MM.1S (cell line): Measurements from ENCODE around the gene REEP1.

Experiments used
- DNase-seq: peaks from one replicate; pipeline ENCODE4 v3.0.0-alpha.2; 2015
- H2AFZ ChIP-seq: fragments of 300-600 bp; sonication (generic); 2 replicates; pipeline ENCODE4 v1.6.0; 2016; ENCODE audit warnings: antibody characterized with exemption, low read length
- H3F3A ChIP-seq: fragments of 300-600 bp; sonication (generic); 2 replicates; pipeline ENCODE4 v1.6.1; 2016; ENCODE audit warnings: mild to moderate bottlenecking, antibody characterized with exemption, low read length, moderate library complexity, mixed read lengths; ENCODE audit not compliant: insufficient read depth
- H3K27ac ChIP-seq: fragments of 300-600 bp; sonication (generic); 2 replicates; pipeline ENCODE4 v1.5.1; 2016; ENCODE audit warnings: mild to moderate bottlenecking, low read length
- H3K27me3 ChIP-seq: fragments of 300-600 bp; sonication (generic); replicated peaks from 2 replicates; pipeline ENCODE4 v1.6.0; 2016; ENCODE audit warnings: low read length; ENCODE audit not compliant: insufficient read depth
- H3K36me3 ChIP-seq: fragments of 300-600 bp; sonication (generic); replicated peaks from 2 replicates; pipeline ENCODE4 v1.6.1; 2016; ENCODE audit warnings: mild to moderate bottlenecking, low read length, mixed read lengths; ENCODE audit not compliant: insufficient read depth
- H3K4me1 ChIP-seq: fragments of 300-600 bp; sonication (generic); 2 replicates; pipeline ENCODE4 v1.6.1; 2016; ENCODE audit warnings: low read length, mixed read lengths
- H3K4me2 ChIP-seq: fragments of 300-600 bp; sonication (generic); 2 replicates; pipeline ENCODE4 v1.6.0; 2016; ENCODE audit warnings: low read depth, low read length
- H3K4me3 ChIP-seq: fragments of 300-600 bp; sonication (generic); 2 replicates; pipeline ENCODE4 v1.5.1; 2016; ENCODE audit warnings: low read length, mixed read lengths
- H3K79me2 ChIP-seq: fragments of 300-600 bp; sonication (generic); 2 replicates; pipeline ENCODE4 v1.6.1; 2016; ENCODE audit warnings: mixed run types, low read length, mixed read lengths
- H3K9ac ChIP-seq: fragments of 300-600 bp; sonication (generic); 2 replicates; pipeline ENCODE4 v1.6.1; 2016; ENCODE audit warnings: low read length, mixed read lengths
- H3K9me2 ChIP-seq: fragments of 300-600 bp; sonication (generic); replicated peaks from 2 replicates; pipeline ENCODE4 v1.6.1; 2016; ENCODE audit warnings: mild to moderate bottlenecking, low read length, mixed read lengths; ENCODE audit not compliant: insufficient read depth
- H3K9me3 ChIP-seq: fragments of 300-600 bp; sonication (generic); replicated peaks from 2 replicates; pipeline ENCODE4 v1.6.1; 2016; ENCODE audit warnings: mild to moderate bottlenecking, low read length, mixed read lengths; ENCODE audit not compliant: insufficient read depth
- H4K20me1 ChIP-seq: fragments of 300-600 bp; sonication (generic); 2 replicates; pipeline ENCODE4 v1.6.1; 2016; ENCODE audit warnings: mild to moderate bottlenecking, low read length, moderate library complexity, mixed read lengths; ENCODE audit not compliant: insufficient read depth
- EZH2 ChIP-seq: fragments of 300-600 bp; sonication (generic); optimal IDR thresholded peaks from 2 replicates; pipeline ENCODE3; 2017; ENCODE audit warnings: low read depth, mild to moderate bottlenecking, antibody characterized with exemption, low read length, mixed read lengths
- EZH2phosphoT487 ChIP-seq: fragments of 300-600 bp; sonication (generic); IDR thresholded peaks from 2 replicates; pipeline ENCODE4 v1.6.1; 2018; ENCODE audit warnings: antibody characterized with exemption, low read length
- TF ChIP-seq, protein P1 (sequence below): fragments of 300-600 bp; sonication (generic); IDR thresholded peaks from 2 replicates; pipeline ENCODE4 v1.5.1; 2016; ENCODE audit warnings: antibody characterized with exemption, low read length, mixed read lengths

Gene REEP1

DNA sequence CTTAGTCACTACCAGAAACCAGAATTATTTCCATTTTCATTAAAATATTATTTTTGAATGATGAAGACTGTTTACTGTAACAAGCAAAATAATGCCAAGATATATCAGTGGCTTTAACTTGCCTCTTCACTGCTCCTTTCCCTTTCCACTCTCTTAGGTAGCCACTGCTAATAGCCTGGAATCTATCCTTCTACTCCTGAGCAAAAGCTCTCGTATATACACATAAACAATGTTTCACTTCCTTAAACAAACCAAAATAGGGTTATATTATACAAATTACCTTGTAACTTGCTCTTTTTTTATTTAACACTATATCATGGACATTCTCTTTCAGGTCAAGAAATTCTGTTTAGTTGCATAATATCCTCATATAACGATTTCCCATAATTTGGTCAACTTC lies 163.0 kb downstream of the REEP1 start:
- H3F3A ChIP-seq: no peaks in the 10 kb centered on the region
- H3K79me2 ChIP-seq: peaks cover 60% of the 10 kb centered on the region
- no peak overlapping the region for H3K4me2 ChIP-seq
- no peak overlapping the region for H3K9ac ChIP-seq
- no peaks in the 10 kb centered on the region for H3K9me3 ChIP-seq
- H2AFZ ChIP-seq: no peak overlapping the region
- no peak for TF ChIP-seq EZH2phosphoT487
- TF ChIP-seq, protein P1, sequence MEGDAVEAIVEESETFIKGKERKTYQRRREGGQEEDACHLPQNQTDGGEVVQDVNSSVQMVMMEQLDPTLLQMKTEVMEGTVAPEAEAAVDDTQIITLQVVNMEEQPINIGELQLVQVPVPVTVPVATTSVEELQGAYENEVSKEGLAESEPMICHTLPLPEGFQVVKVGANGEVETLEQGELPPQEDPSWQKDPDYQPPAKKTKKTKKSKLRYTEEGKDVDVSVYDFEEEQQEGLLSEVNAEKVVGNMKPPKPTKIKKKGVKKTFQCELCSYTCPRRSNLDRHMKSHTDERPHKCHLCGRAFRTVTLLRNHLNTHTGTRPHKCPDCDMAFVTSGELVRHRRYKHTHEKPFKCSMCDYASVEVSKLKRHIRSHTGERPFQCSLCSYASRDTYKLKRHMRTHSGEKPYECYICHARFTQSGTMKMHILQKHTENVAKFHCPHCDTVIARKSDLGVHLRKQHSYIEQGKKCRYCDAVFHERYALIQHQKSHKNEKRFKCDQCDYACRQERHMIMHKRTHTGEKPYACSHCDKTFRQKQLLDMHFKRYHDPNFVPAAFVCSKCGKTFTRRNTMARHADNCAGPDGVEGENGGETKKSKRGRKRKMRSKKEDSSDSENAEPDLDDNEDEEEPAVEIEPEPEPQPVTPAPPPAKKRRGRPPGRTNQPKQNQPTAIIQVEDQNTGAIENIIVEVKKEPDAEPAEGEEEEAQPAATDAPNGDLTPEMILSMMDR: no peak
- no peaks in the 10 kb centered on the region for H3K4me1 ChIP-seq
- H3K27ac ChIP-seq: no peak overlapping the region
- no peak for DNase-seq
- no peaks in the 10 kb centered on the region for H3K9me2 ChIP-seq
- no peaks in the 10 kb centered on the region for H4K20me1 ChIP-seq
- no peak overlapping the region for H3K4me3 ChIP-seq
- H3K27me3 ChIP-seq: no peaks in the 10 kb centered on the region
- H3K36me3 ChIP-seq: peaks cover 3% of the 10 kb centered on the region; the same call in 1 of the 2 replicates

DNA sequence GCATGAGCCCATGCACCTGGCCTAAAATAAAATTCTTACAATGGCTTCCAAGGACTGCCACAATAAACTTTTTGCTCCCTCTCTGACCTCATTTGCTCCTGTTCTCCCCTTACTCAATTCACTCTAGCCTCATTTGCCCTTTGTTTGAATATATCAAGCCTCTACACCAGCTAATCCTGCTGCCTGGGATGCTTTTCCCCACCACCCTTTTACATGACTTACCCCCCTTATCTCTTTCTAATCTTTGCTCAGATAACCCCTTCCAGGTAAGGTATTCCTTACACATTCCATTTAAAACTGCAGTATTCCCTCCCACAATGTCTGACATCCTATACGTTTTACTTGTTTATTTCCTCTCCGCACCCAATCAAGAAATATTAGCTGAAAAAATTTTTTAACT lies 164.8 kb downstream of the REEP1 start:
- Histone ChIP-seq H3F3A (no peaks in the 10 kb centered on the region), H3K27ac (no peak overlapping the region), H4K20me1 (no peaks in the 10 kb centered on the region), H3K9me3 (no peaks in the 10 kb centered on the region), H3K79me2 (peaks cover 50% of the 10 kb centered on the region), H3K9ac (no peak overlapping the region), H2AFZ (no peak overlapping the region), H3K27me3 (no peaks in the 10 kb centered on the region), H3K4me1 (no peaks in the 10 kb centered on the region), H3K9me2 (no peaks in the 10 kb centered on the region), H3K4me3 (no peak overlapping the region), H3K4me2 (no peak overlapping the region), H3K36me3 (peaks cover 6% of the 10 kb centered on the region; the same call in 1 of the 2 replicates)
- no peak for TF ChIP-seq EZH2
- TF ChIP-seq, protein P1: no peak
- no peak for TF ChIP-seq EZH2phosphoT487
- DNase-seq: no peak

DNA sequence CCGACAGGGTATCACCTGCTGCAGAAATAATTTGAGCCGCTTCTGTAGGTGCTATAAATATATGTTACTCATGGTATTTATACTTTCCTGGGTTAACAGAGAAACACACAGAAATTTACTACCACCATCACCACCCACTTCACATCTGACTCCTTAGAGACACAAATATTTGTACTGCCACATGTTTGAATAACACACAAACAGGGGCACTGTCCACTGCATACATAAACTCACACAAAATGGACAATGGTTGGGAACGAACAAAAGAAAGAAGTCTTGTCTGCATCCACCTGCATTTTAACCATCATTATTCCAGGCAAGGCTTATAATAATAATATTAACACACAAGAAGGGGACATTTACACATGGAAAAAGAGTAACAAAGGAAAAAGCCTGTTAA lies 166.1 kb downstream of the REEP1 start:
- Histone ChIP-seq H3K4me2 (no peak overlapping the region), H3K9me2 (no peaks in the 10 kb centered on the region), H3K36me3 (peaks cover 6% of the 10 kb centered on the region; the same call in 1 of the 2 replicates), H3K9ac (no peak overlapping the region), H2AFZ (no peak overlapping the region), H3K27ac (no peak overlapping the region), H3K4me3 (no peak overlapping the region), H3K79me2 (peaks cover 40% of the 10 kb centered on the region), H3K27me3 (no peaks in the 10 kb centered on the region), H3K4me1 (no peaks in the 10 kb centered on the region), H3K9me3 (no peaks in the 10 kb centered on the region), H4K20me1 (no peaks in the 10 kb centered on the region), H3F3A (no peaks in the 10 kb centered on the region)
- TF ChIP-seq EZH2phosphoT487 (no peak), EZH2 (no peak)
- TF ChIP-seq, protein P1: no peak
- no peak for DNase-seq
